H9 (cell line): ENCODE measurements around the gene LAMC3. TPM values are rescaled to one million over a fixed set of nuclear protein-coding genes. Genes with fewer than 3 reads are reported as not detected.

Experiments
- DNase-seq: peaks from one replicate; pipeline ENCODE4 v3.0.0-alpha.2; 2017
- H2AFZ ChIP-seq: one replicate; pipeline ENCODE4 v1.6.1; 2013; ENCODE audit warnings: mild to moderate bottlenecking, low read length, control low read depth, moderate library complexity
- H2AK5ac ChIP-seq: 2 replicates; pipeline ENCODE4 v1.6.1; 2013; ENCODE audit warnings: low read length, control low read depth, mixed read lengths; ENCODE audit not compliant: insufficient read length
- H2BK120ac ChIP-seq: one replicate; pipeline ENCODE4 v1.6.1; 2013; ENCODE audit warnings: low read depth, mild to moderate bottlenecking, low read length, control low read depth, inconsistent platforms; ENCODE audit not compliant: poor library complexity, severe bottlenecking
- H2BK12ac ChIP-seq: 2 replicates; pipeline ENCODE4 v1.6.1; 2013; ENCODE audit warnings: low read length, control low read depth, mixed read lengths, low read depth; ENCODE audit not compliant: insufficient read length
- H2BK15ac ChIP-seq: 2 replicates; pipeline ENCODE4 v1.6.1; 2013; ENCODE audit warnings: low read depth, low read length, control low read depth
- H2BK20ac ChIP-seq: one replicate; pipeline ENCODE4 v1.6.1; 2013; ENCODE audit warnings: low read depth, mild to moderate bottlenecking, low read length, control low read depth, inconsistent platforms; ENCODE audit not compliant: poor library complexity, severe bottlenecking
- H2BK5ac ChIP-seq: 2 replicates; pipeline ENCODE4 v1.6.1; 2013; ENCODE audit warnings: low read length, control low read depth, mixed read lengths; ENCODE audit not compliant: insufficient read length
- H3K14ac ChIP-seq: 2 replicates; pipeline ENCODE4 v1.6.1; 2013; ENCODE audit warnings: low read length, control low read depth; ENCODE audit not compliant: insufficient read depth
- H3K18ac ChIP-seq: 2 replicates; pipeline ENCODE4 v1.6.1; 2013; ENCODE audit warnings: low read depth, mild to moderate bottlenecking, mixed read lengths, low read length, control low read depth; ENCODE audit not compliant: insufficient read length
- H3K23ac ChIP-seq: 2 replicates; pipeline ENCODE4 v1.6.1; 2013; ENCODE audit warnings: low read length, control low read depth, mixed read lengths, low read depth; ENCODE audit not compliant: insufficient read length
- H3K23me2 ChIP-seq: 2 replicates; pipeline ENCODE4 v1.6.1; 2013; ENCODE audit warnings: low read depth, mild to moderate bottlenecking, mixed read lengths, low read length, control low read depth; ENCODE audit not compliant: insufficient read length, poor library complexity, severe bottlenecking
- H3K27ac ChIP-seq: 2 replicates; pipeline ENCODE4 v1.5.1; 2013; ENCODE audit warnings: low read length, control low read depth, mixed read lengths, low read depth; ENCODE audit not compliant: insufficient read length
- H3K27me3 ChIP-seq: 2 replicates; pipeline ENCODE4 v1.6.1; 2013; ENCODE audit warnings: low read length, control low read depth, inconsistent platforms; ENCODE audit not compliant: insufficient read depth
- H3K4ac ChIP-seq: 2 replicates; pipeline ENCODE4 v1.6.1; 2013; ENCODE audit warnings: low read depth, mild to moderate bottlenecking, control low read depth, inconsistent platforms, low read length, moderate library complexity
- H3K4me1 ChIP-seq: 2 replicates; pipeline ENCODE4 v1.6.1; 2013; ENCODE audit warnings: low read length, control low read depth, inconsistent platforms; ENCODE audit not compliant: insufficient read depth
- H3K4me2 ChIP-seq: 2 replicates; pipeline ENCODE4 v1.6.1; 2013; ENCODE audit warnings: low read length, control low read depth, mixed read lengths; ENCODE audit not compliant: insufficient read length, insufficient read depth
- H3K56ac ChIP-seq: 2 replicates; pipeline ENCODE4 v1.6.1; 2013; ENCODE audit warnings: low read depth, mild to moderate bottlenecking, mixed read lengths, low read length, control low read depth; ENCODE audit not compliant: insufficient read length
- H3K79me1 ChIP-seq: 2 replicates; pipeline ENCODE4 v1.6.1; 2013; ENCODE audit warnings: low read depth, mild to moderate bottlenecking, moderate library complexity, low read length, control low read depth, inconsistent platforms; ENCODE audit not compliant: insufficient read depth, poor library complexity, severe bottlenecking
- H3K79me2 ChIP-seq: 2 replicates; pipeline ENCODE4 v1.6.1; 2013; ENCODE audit warnings: low read length, control low read depth, inconsistent platforms; ENCODE audit not compliant: insufficient read depth
- H3K9ac ChIP-seq: 2 replicates; pipeline ENCODE4 v1.6.1; 2013; ENCODE audit warnings: low read length, control low read depth, mixed read lengths; ENCODE audit not compliant: insufficient read length; ENCODE audit errors: extremely low read depth
- H3K9me3 ChIP-seq: one replicate; pipeline ENCODE4 v1.6.1; 2013; ENCODE audit warnings: low read depth, low read length, inconsistent platforms; ENCODE audit not compliant: control insufficient read depth
- H3T11ph ChIP-seq: one replicate; pipeline ENCODE4 v1.6.1; 2013; ENCODE audit warnings: mild to moderate bottlenecking, low read length, control low read depth, inconsistent platforms
- H4K20me1 ChIP-seq: one replicate; pipeline ENCODE4 v1.6.1; 2013; ENCODE audit not compliant: control insufficient read depth, insufficient read length, insufficient read depth
- H4K5ac ChIP-seq: 2 replicates; pipeline ENCODE4 v1.6.1; 2013; ENCODE audit warnings: low read depth, mild to moderate bottlenecking, mixed read lengths, low read length, control low read depth; ENCODE audit not compliant: insufficient read length
- H4K8ac ChIP-seq: replicated peaks from 2 replicates; pipeline ENCODE4 v1.6.1; 2013; ENCODE audit warnings: low read length, control low read depth, mixed read lengths, low read depth; ENCODE audit not compliant: insufficient read length
- H4K91ac ChIP-seq: 2 replicates; pipeline ENCODE4 v1.6.1; 2013; ENCODE audit warnings: low read depth, mild to moderate bottlenecking, moderate library complexity, mixed read lengths, low read length, control low read depth; ENCODE audit not compliant: insufficient read length
- H3K27ac Mint-ChIP-seq, 3 experiments: 2 replicates in 2 of 3; 3 replicates in 1 of 3; pipeline ENCODE4 v1.8.0; 2020 to 2021; ENCODE audit warnings: mixed read lengths in 3 of 3, mild to moderate bottlenecking in 1 of 3, moderate library complexity in 1 of 3
- H3K27me3 Mint-ChIP-seq: 2 replicates; pipeline ENCODE4 v1.8.0; 2021; ENCODE audit warnings: low read depth, mild to moderate bottlenecking, moderate library complexity, mixed read lengths
- H3K36me3 Mint-ChIP-seq, 3 experiments: 2 replicates in 2 of 3; 3 replicates in 1 of 3; pipeline ENCODE4 v1.8.0; 2020 to 2021; ENCODE audit warnings: low read depth in 3 of 3, mixed read lengths in 3 of 3; ENCODE audit not compliant: insufficient read depth in 1 of 3
- H3K4me1 Mint-ChIP-seq, 2 experiments: 2 replicates each; pipeline ENCODE4 v1.8.0; 2020; ENCODE audit warnings: mixed read lengths in 2 of 2
- H3K4me3 Mint-ChIP-seq, 2 experiments: 2 replicates in 1 of 2; 3 replicates in 1 of 2; pipeline ENCODE4 v1.8.0; 2020 to 2021; ENCODE audit warnings: mild to moderate bottlenecking in 2 of 2, mixed read lengths in 2 of 2, moderate library complexity in 1 of 2
- H3K9me3 Mint-ChIP-seq, 2 experiments: 2 replicates in 1 of 2; 3 replicates in 1 of 2; pipeline ENCODE4 v1.8.0; 2020; ENCODE audit warnings: mild to moderate bottlenecking in 2 of 2, mixed read lengths in 2 of 2, moderate library complexity in 1 of 2
- WGBS: extraction: QIAGEN DNeasy Blood & Tissue Kit; methylation state at CpG from one replicate; pipeline ENCODE4 v1.1.7; 2013; ENCODE audit warnings: missing lambda C conversion rate, low lambda C conversion rate, mixed read lengths; ENCODE audit not compliant: insufficient read length; ENCODE audit errors: extremely low coverage; 5-methylcytosine and 5-hydroxymethylcytosine counted together
- total RNA-seq: library from RNA; stranded (reverse); gene quantifications from 2 replicates; pipeline ENCODE4 v1.2.1, GENCODE V29; 2021
- TF ChIP-seq, protein P1 (sequence below): fragments of 200-600 bp; sonication (generic); conservative IDR thresholded peaks from 3 replicates; pipeline ENCODE4 v1.8.0; 2021; ENCODE audit warnings: antibody characterized with exemption, mild to moderate bottlenecking

Gene LAMC3
- total RNA-seq, 1 experiment from 2014 or later: 21.7 TPM

DNA sequence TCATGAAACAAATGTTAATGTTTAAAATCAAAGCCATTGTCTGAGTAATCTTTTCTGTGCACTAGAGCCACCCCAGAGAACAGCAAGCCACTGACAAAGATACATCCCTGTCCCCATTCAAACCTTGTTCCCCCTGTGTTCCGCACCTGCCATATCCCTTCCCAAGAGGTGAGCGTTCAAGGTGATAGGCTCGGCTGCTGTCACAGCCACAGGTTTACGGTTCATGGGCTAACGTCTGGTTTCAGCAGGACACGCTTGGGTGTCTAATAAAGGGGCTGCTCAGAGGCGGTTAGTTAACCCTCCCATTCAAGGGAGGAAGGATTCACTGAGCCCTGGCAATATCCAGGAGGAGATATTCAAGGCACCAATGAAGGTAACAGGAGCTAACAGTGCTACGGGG lies 24.5 kb upstream of the LAMC3 start:
- Histone ChIP-seq H3K9me3 (no peaks in the 10 kb centered on the region), H4K8ac (no peak overlapping the region), H3K9ac (no peak overlapping the region), H2AFZ (no peak overlapping the region), H2BK5ac (no peak overlapping the region), H2BK20ac (no peak overlapping the region), H3K27me3 (no peaks in the 10 kb centered on the region), H3K79me2 (no peaks in the 10 kb centered on the region), H3K23me2 (no peaks in the 10 kb centered on the region), H3K56ac (no peak overlapping the region), H3K4ac (no peak overlapping the region), H3K18ac (no peak overlapping the region), H4K20me1 (no peaks in the 10 kb centered on the region), H4K91ac (no peak overlapping the region), H2BK15ac (no peak overlapping the region), H3T11ph (no peak overlapping the region), H3K4me1 (no peaks in the 10 kb centered on the region), H2AK5ac (no peak overlapping the region), H2BK12ac (no peak overlapping the region), H4K5ac (no peak overlapping the region), H2BK120ac (no peak overlapping the region), H3K27ac (no peak overlapping the region), H3K4me2 (no peak overlapping the region), H3K79me1 (no peaks in the 10 kb centered on the region), H3K14ac (no peak overlapping the region), H3K23ac (no peak overlapping the region)
- no peak overlapping the region for H3K27ac Mint-ChIP-seq
- peaks cover 2% of the 10 kb centered on the region for H3K27me3 Mint-ChIP-seq
- DNase-seq: no peak
- WGBS: no CpG with 5 or more reads among the region's 8 CpGs
- H3K4me3 Mint-ChIP-seq: no peak overlapping the region
- peaks cover 0 to 25% of the 10 kb centered on the region in 2 experiments; a peak in 2 of 4 replicates for H3K4me1 Mint-ChIP-seq
- no peaks in the 10 kb centered on the region; a peak in 2 of 5 replicates for H3K9me3 Mint-ChIP-seq
- no peaks in the 10 kb centered on the region for H3K36me3 Mint-ChIP-seq
- TF ChIP-seq, protein P1, sequence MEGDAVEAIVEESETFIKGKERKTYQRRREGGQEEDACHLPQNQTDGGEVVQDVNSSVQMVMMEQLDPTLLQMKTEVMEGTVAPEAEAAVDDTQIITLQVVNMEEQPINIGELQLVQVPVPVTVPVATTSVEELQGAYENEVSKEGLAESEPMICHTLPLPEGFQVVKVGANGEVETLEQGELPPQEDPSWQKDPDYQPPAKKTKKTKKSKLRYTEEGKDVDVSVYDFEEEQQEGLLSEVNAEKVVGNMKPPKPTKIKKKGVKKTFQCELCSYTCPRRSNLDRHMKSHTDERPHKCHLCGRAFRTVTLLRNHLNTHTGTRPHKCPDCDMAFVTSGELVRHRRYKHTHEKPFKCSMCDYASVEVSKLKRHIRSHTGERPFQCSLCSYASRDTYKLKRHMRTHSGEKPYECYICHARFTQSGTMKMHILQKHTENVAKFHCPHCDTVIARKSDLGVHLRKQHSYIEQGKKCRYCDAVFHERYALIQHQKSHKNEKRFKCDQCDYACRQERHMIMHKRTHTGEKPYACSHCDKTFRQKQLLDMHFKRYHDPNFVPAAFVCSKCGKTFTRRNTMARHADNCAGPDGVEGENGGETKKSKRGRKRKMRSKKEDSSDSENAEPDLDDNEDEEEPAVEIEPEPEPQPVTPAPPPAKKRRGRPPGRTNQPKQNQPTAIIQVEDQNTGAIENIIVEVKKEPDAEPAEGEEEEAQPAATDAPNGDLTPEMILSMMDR: no peak
